C4-2B (cell line): ENCODE results near the gene OR5C1.

ENCODE experiments used
- H3K27ac ChIP-seq: fragments of 450-650 bp; 2 replicates; pipeline ENCODE4 v1.5.1; 2017
- ZFX ChIP-seq: fragments of 450-650 bp; IDR thresholded peaks from 2 replicates; pipeline ENCODE4 v1.6.1; 2017
- TF ChIP-seq, protein P1 (sequence below): fragments of 450-650 bp; conservative IDR thresholded peaks from 2 replicates; pipeline ENCODE4 v1.5.1; 2017; ENCODE audit warnings: mild to moderate bottlenecking

Gene OR5C1

DNA sequence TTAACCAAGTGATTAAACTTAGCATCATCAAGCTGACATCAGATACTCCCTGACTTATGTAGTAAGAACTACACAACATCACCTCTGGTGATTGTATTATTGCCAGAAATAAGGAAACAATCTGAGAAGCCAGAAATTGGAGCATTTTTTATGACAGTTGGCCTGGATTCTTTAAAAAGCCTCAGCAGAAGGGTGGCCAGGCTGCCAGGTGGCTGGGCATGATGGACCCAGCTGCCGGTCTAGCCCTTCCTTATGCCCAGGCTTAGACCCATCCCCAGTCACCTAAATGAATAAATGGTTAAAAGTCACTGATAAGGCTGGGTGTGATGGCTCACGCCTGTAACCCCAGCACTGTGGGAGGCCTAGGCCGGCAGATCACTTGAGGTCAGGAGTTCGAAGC lies 24.0 kb downstream of the OR5C1 start:
- TF ChIP-seq, protein P1, sequence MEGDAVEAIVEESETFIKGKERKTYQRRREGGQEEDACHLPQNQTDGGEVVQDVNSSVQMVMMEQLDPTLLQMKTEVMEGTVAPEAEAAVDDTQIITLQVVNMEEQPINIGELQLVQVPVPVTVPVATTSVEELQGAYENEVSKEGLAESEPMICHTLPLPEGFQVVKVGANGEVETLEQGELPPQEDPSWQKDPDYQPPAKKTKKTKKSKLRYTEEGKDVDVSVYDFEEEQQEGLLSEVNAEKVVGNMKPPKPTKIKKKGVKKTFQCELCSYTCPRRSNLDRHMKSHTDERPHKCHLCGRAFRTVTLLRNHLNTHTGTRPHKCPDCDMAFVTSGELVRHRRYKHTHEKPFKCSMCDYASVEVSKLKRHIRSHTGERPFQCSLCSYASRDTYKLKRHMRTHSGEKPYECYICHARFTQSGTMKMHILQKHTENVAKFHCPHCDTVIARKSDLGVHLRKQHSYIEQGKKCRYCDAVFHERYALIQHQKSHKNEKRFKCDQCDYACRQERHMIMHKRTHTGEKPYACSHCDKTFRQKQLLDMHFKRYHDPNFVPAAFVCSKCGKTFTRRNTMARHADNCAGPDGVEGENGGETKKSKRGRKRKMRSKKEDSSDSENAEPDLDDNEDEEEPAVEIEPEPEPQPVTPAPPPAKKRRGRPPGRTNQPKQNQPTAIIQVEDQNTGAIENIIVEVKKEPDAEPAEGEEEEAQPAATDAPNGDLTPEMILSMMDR, result no peak
- TF ChIP-seq ZFX, result no peak
- H3K27ac ChIP-seq, result no peak overlapping the region

DNA sequence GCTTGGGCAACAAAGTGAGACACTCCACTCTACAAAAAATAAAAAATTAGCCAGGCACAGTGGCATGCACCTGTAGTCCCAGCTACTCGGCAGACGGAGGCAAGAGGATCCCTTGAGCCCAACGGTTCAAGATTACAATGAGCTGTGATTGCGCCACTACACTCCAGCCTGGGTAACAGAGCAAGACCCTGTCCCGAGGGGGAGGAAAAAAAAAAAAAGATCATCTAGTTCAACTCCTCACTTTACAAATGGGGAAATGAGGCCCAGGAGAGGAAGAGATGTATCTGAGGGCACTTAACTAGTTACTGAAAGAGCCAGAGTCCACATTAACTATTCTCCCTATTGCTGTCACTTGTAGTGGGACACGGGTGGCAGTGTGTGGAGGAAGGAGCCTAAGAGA lies 25.8 kb downstream of the OR5C1 start:
- H3K27ac ChIP-seq, result no peak overlapping the region
- TF ChIP-seq ZFX, result no peak

DNA sequence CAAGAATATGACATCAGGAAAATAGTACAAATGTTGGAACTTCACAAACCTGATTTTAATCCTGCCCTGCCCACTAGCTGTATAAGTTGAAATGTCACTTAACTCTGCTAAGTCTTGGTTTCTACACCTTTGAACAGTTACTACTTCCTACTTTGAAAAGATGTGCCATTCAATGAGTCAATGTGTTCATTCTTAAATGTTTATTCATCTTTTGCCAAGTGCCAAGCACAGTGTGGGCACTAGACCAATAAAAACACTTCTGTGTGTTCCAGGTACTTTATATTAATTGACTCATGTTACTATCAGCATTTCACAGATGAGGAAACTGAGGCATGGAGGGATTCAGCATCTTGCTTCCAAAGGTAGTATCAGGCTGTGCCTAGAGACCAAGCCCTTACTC lies 26.8 kb downstream of the OR5C1 start:
- H3K27ac ChIP-seq, result no peak overlapping the region
- TF ChIP-seq ZFX, result no peak
- TF ChIP-seq, protein P1, result peak; percentile 14; the same call in 1 of the 2 replicates

DNA sequence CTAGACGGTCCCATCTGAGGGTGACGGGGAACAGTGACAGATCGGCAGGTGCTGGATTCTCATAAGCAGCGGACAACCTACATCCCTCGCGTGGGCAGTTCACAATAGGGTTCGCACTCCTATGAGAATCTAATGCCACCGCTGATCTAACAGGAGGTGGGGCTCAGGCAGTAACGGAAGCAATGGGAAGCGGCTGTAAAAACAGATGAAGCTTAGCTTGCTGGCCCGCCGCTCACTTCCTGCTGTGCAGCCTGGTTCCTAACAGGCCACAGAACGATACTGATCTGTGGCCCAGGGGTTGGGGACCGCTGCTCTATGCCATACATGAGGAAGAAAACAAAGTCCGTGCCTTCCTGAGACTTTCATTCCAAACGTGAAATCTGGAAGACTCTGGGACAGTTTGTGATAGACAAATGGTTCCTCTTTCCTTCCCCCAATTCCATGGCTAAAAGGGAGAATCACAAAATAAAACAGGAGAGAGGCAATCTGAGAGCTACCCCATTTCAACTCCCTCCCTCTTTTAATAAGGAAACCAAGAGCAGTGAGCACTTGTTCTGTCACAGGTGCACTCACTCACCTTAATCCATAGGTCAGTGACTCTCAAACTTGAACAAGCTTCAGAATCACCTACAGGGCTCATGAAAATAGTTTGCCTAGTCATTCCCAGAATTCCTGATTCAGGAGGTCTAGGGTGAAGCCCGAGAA lies 27.6 kb downstream of the OR5C1 start:
- no peak overlapping the region for H3K27ac ChIP-seq
- TF ChIP-seq, protein P1, result no peak
- no peak for TF ChIP-seq ZFX

DNA sequence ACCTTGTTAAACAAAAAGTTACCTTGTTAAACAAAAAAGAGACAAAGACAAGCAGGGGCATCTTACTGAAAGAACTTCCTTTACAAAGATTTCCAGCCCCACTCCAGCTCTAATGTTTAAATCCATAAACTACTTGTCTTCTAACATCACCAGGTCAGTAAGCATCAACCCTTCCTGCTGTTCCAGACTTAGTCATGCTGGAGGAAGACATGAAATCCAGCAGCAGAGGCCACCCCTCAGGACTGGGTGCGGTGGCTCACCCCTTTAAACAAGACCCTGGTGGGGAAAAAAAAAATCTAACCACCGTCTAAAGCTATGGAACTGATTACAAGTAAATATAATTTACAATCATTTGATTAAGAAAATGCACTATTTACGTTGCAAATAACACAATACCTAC lies 30.6 kb downstream of the OR5C1 start:
- H3K27ac ChIP-seq, result no peak overlapping the region

DNA sequence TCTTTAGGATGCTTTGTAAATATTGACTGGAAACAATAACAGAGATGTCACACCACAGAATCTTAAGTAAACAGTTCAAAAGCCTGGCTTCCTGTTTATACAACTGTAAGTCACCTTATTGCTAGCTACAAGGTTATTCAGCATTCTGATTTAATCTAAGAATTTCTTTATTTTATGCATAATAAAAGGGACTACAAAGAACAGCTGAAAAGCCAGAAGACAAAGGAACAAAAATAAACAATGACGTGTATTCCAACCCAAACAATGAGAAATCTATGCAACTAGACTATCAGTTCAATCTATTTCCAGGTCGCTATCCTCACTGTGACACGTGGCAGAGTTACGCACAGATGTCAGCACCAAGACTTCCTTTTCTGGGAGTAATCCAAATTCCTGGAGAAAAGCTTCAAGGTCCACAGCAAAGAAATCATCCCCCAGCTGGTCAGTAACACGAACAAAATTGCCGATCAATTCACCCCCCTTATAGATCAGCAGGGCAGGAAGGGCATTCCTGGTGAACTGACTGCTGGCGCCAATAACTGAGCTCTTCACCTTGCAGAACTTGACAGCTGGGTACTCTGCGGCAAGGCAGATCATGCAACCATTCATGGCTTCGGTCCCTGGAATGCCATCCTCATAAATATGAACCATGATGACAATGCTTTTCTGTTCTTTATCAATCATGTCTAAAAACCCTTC lies 31.2 kb downstream of the OR5C1 start:
- peak overlapping the region; percentile 39 for H3K27ac ChIP-seq
- no peak for TF ChIP-seq ZFX
- TF ChIP-seq, protein P1, result no peak

More for the DNA sequence above, 30.6 kb downstream of the OR5C1 start:
- TF ChIP-seq, protein P1, result no peak
- TF ChIP-seq ZFX, result no peak

DNA sequence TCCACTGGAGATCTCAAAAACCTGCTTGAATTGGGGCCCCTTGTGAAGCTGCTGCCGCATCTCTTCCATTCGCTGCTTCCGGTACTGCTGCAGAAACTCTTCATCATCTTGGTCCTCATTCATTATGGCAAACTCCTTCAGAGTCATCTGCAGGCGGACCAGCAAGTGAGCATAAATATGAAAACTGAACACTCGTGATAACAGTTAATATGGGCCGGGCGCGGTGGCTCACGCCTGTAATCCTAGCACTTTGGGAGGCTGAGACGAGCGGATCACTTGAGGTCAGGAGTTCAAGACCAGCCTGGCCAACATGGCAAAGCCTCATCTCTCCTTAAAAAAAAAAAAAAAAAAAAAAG lies 31.7 kb downstream of the OR5C1 start:
- H3K27ac ChIP-seq, result peak overlapping the region; percentile 39
- no peak for TF ChIP-seq ZFX
- TF ChIP-seq, protein P1, result no peak
